A549 (cell line): ENCODE measurements around the gene TFDP1. TPM values are rescaled to one million over a fixed set of nuclear protein-coding genes. Genes with fewer than 3 reads are reported as not detected.
"Not testable (repeated sequence)": the region's sequence is repeated elsewhere in the genome, so short reads cannot be mapped to it uniquely, and the experiment has no call there.

Experiments
- ATAC-seq, 2 experiments: fragments of 200-7000 bp in 1 of 2; fragments of >200 bp in 1 of 2; cut with Nextera tagmentation in 1 of 2; cut with Tn5 transposase in 1 of 2; 3 replicates each; pipeline versions ENCODE4 v1.8.0 to v1.9.1; 2018 to 2020; ENCODE audit warnings: mild to moderate bottlenecking in 1 of 2, moderate library complexity in 1 of 2
- CTCF ChIA-PET: fragments of 300-600 bp; sonication (Branson Sonifier 250); formaldehyde crosslinking; extraction: SDS; loops from one replicate; lab custom pipeline; 2021; ENCODE audit warnings: antibody characterized with exemption, inconsistent platforms; lab: Yijun Ruan, JAX
- POLR2A ChIA-PET: fragments of 350-600 bp; formaldehyde crosslinking; extraction: SDS; loops from one replicate; lab custom pipeline; 2021; ENCODE audit warnings: antibody characterized with exemption, inconsistent platforms; lab: Yijun Ruan, JAX
- DNase-seq, 2 experiments: peaks; one replicate each; pipeline versions ENCODE4 v3.0.0 to v3.0.0-alpha.2; 2011 to 2016; ENCODE audit warnings: low read depth in 1 of 2, low spot score in 1 of 2
- FAIRE-seq: peaks from 2 replicates; lab custom pipeline; 2011; peaks lifted over from hg19 to GRCh38; lab: Jason Lieb, UNC
- H3K27ac ChIP-seq, 2 experiments: fragments of >200 bp; sonication (Bioruptor Twin); formaldehyde crosslinking; 3 replicates each; pipeline ENCODE4 v1.5.1; 2016 to 2017
- H3K4me1 ChIP-seq: fragments of >200 bp; sonication (Bioruptor Twin); formaldehyde crosslinking; 3 replicates; pipeline ENCODE4 v1.6.1; 2016
- H3K4me2 ChIP-seq: fragments of >200 bp; sonication (Bioruptor Twin); formaldehyde crosslinking; 3 replicates; pipeline ENCODE4 v1.6.1; 2016
- H3K4me3 ChIP-seq: fragments of >200 bp; sonication (Bioruptor Twin); formaldehyde crosslinking; 3 replicates; pipeline ENCODE4 v1.5.1; 2016
- H3K9me3 ChIP-seq: fragments of >200 bp; sonication (Bioruptor Twin); formaldehyde crosslinking; 3 replicates; pipeline ENCODE4 v1.6.1; 2016
- FOSB ChIP-seq: fragments of 250-450 bp; sonication (Bioruptor Pico); IDR thresholded peaks from 2 replicates; pipeline ENCODE4 v1.5.0; 2020; ENCODE audit warnings: mild to moderate bottlenecking, moderate library complexity
- FOSL2 ChIP-seq, 2 experiments: fragments of 450-650 bp in 1 of 2; fragments of >200 bp in 1 of 2; sonication (Bioruptor Twin) in 1 of 2; formaldehyde crosslinking; IDR thresholded peaks; 2 replicates each; pipeline versions ENCODE4 v1.5.0 to v1.6.1; 2016 to 2020; ENCODE audit warnings: mild to moderate bottlenecking in 1 of 2, moderate library complexity in 1 of 2
- HDAC2 ChIP-seq: fragments of 200-600 bp; sonication (generic); IDR thresholded peaks from 2 replicates; pipeline ENCODE4 v1.6.1; 2016
- JUNB ChIP-seq: fragments of >200 bp; sonication (Bioruptor Twin); formaldehyde crosslinking; IDR thresholded peaks from 2 replicates; pipeline ENCODE4 v1.6.1; 2016
- KDM1A ChIP-seq: fragments of 200-600 bp; sonication (generic); IDR thresholded peaks from 2 replicates; pipeline ENCODE4 v1.6.1; 2016; ENCODE audit warnings: low read depth, mild to moderate bottlenecking
- MAX ChIP-seq: IDR thresholded peaks from 2 replicates; pipeline ENCODE4 v1.6.1; 2012
- NPAS2 ChIP-seq: fragments of 250-450 bp; sonication (Bioruptor Pico); IDR thresholded peaks from 2 replicates; pipeline ENCODE4 v1.8.0; 2022; ENCODE audit warnings: mild to moderate bottlenecking, moderate library complexity, borderline replicate concordance
- PBX3 ChIP-seq: IDR thresholded peaks from 2 replicates; pipeline ENCODE4 v1.6.1; 2012
- POLR2A ChIP-seq: IDR thresholded peaks from 2 replicates; pipeline ENCODE4 v1.6.1; 2012; ENCODE audit warnings: mild to moderate bottlenecking, low read length
- POLR2AphosphoS2 ChIP-seq: conservative IDR thresholded peaks from 2 replicates; pipeline ENCODE4 v1.6.1; 2012; ENCODE audit warnings: low read length, improper control_type of control experiment, inconsistent platforms
- RAD21 ChIP-seq, 2 experiments: fragments of >200 bp in 1 of 2; sonication (Bioruptor Twin) in 1 of 2; formaldehyde crosslinking in 1 of 2; IDR thresholded peaks in 1 of 2; conservative IDR thresholded peaks in 1 of 2; 2 replicates in 1 of 2; 3 replicates in 1 of 2; pipeline ENCODE4 v1.6.1; 2012 to 2018; ENCODE audit warnings: inconsistent platforms in 1 of 2
- RARB ChIP-seq: fragments of 250-450 bp; sonication (Bioruptor Pico); IDR thresholded peaks from 2 replicates; pipeline ENCODE4 v1.8.0; 2021; ENCODE audit warnings: mild to moderate bottlenecking, moderate library complexity
- RCOR1 ChIP-seq: fragments of 150-350 bp; IDR thresholded peaks from 2 replicates; pipeline ENCODE4 v1.6.1; 2014; ENCODE audit warnings: antibody characterized with exemption, low read length, low read depth
- USF2 ChIP-seq: fragments of 450-650 bp; IDR thresholded peaks from 2 replicates; pipeline ENCODE4 v1.6.1; 2014; ENCODE audit warnings: antibody characterized with exemption
- WGBS: methylation state at CpG from one replicate; pipeline ENCODE4 v1.1.6; 2017; ENCODE audit errors: missing lambda C conversion rate; 5-methylcytosine and 5-hydroxymethylcytosine counted together
- polyA plus RNA-seq, 4 experiments: library from polyadenylated mRNA; depleted of rRNA in 3 of 4; stranded (reverse); fragments of >200 nt; fragmentation: RNase III in 1 of 4; extraction: RNeasy Plus Mini Kit Qiagen cat#74134 plus additional on column Dnase treatment in 1 of 4; gene quantifications; 2 replicates in 3 of 4; 3 replicates in 1 of 4; pipeline ENCODE4 v1.2.3, GENCODE V29; 2011 to 2017

The TFDP1 gene
- polyA plus RNA-seq, 2 of the 4 experiments (the other 2 are of a cell fraction), result 73.2 to 88.4 TPM

- FAIRE-seq, POLR2A ChIA-PET: not testable (repeated sequence)
- WGBS, result 85% methylated on average over 6 of the region's 21 CpGs
Measured at GRCh38 chr13:113594066-113594821, 9.7 kb downstream of the TFDP1 start.

GRCh38 chr13:113595131-113595530, 10.6 kb downstream of the TFDP1 start:
- no peaks in the 10 kb centered on the region for H3K9me3 ChIP-seq
- no peak overlapping the region for H3K4me3 ChIP-seq
- no peaks in the 10 kb centered on the region for H3K4me1 ChIP-seq
- H3K4me2 ChIP-seq, result no peak overlapping the region
- DNase-seq, result no peak
- POLR2A ChIA-PET, result no interaction called here
- CTCF ChIA-PET, result no interaction called here
- 96% methylated on average over 8 of the region's 8 CpGs for WGBS
- no peak for TF ChIP-seq FOSB (CRISPR knock-in tag)
- TF ChIP-seq USF2, result no peak
- no peak overlapping the region for H3K27ac ChIP-seq
- no peak for FAIRE-seq
- no peak for ATAC-seq

More at GRCh38 chr13:113594066-113594821, 9.7 kb downstream of the TFDP1 start:
- H3K9me3 ChIP-seq, H3K4me1 ChIP-seq, H3K4me2 ChIP-seq, H3K27ac ChIP-seq, CTCF ChIA-PET, DNase-seq, H3K4me3 ChIP-seq, ATAC-seq: not testable (repeated sequence)

GRCh38 chr13:113596321-113597200, 12.0 kb downstream of the TFDP1 start:
- no peak for ATAC-seq
- Histone ChIP-seq H3K4me2 (no peak overlapping the region), H3K9me3 (no peaks in the 10 kb centered on the region), H3K4me1 (no peaks in the 10 kb centered on the region), H3K27ac (no peak overlapping the region), H3K4me3 (no peak overlapping the region)
- CTCF ChIA-PET, result no interaction called here
- DNase-seq, result no peak
- FAIRE-seq, result no peak
- WGBS, result 97% methylated on average over 14 of the region's 27 CpGs
- TF ChIP-seq POLR2AphosphoS2 (no peak), RAD21 (conservative IDR thresholded peaks at IDR 0.05 in 1 of 2, IDR thresholded peaks at IDR 0.05 in 1 of 2) (no peak), NPAS2 (CRISPR knock-in tag) (no peak), FOSL2 (IDR thresholded peaks at IDR 0.05) (no peak), FOSL2 (CRISPR knock-in tag; IDR thresholded peaks at IDR 0.05) (no peak), HDAC2 (no peak)
- TF ChIP-seq, all 56 proteins: peak for 0
- POLR2A ChIA-PET, result no interaction called here

GRCh38 chr13:113597391-113598080, 13.0 kb downstream of the TFDP1 start:
- Histone ChIP-seq H3K4me3 (no peak overlapping the region), H3K27ac (no peak overlapping the region), H3K9me3 (no peaks in the 10 kb centered on the region), H3K4me1 (no peaks in the 10 kb centered on the region), H3K4me2 (no peak overlapping the region)
- 95% methylated on average over 17 of the region's 24 CpGs for WGBS
- ChIA-PET CTCF (no interaction called here), POLR2A (no interaction called here)
- no peak for TF ChIP-seq KDM1A
- no peak for TF ChIP-seq MAX
- no peak for TF ChIP-seq RCOR1
- TF ChIP-seq POLR2AphosphoS2, result no peak
- no peak for TF ChIP-seq POLR2A
- no peak for TF ChIP-seq RARB (CRISPR knock-in tag)
- no peak for TF ChIP-seq JUNB
- no peak for TF ChIP-seq PBX3
- FAIRE-seq (no peak), ATAC-seq (no peak), DNase-seq (no peak)
